Activated CD8-positive, alpha-beta T cell treated with anti-CD3 and anti-CD28 coated beads for 36 hours (primary cell): Measurements from ENCODE around the gene ACTL7B. TPM values are rescaled to one million over a fixed set of nuclear protein-coding genes. Genes with fewer than 3 reads are reported as not detected.

ENCODE experiments used
- ATAC-seq: fragments of 200-7000 bp; cut with Tn5 transposase; one replicate; pipeline ENCODE4 v1.10.0; 2021; ENCODE audit warnings: mild to moderate bottlenecking, moderate library complexity
- CTCF ChIA-PET: fragments of 350-600 bp; sonication (Branson Sonifier 250); formaldehyde crosslinking; loops from one replicate; lab custom pipeline; 2021; ENCODE audit warnings: antibody characterized with exemption; lab: Charles Lee
- POLR2A ChIA-PET: fragments of 350-600 bp; sonication (Branson Sonifier 250); formaldehyde crosslinking; loops from one replicate; lab custom pipeline; 2021; ENCODE audit warnings: antibody characterized with exemption; lab: Charles Lee
- DNase-seq: peaks from one replicate; pipeline ENCODE4 v3.0.0-alpha.2; 2020
- H3K27ac Mint-ChIP-seq: one replicate; pipeline ENCODE4 v1.8.0; 2021; ENCODE audit warnings: mild to moderate bottlenecking, mixed read lengths
- H3K27me3 Mint-ChIP-seq: one replicate; pipeline ENCODE4 v1.8.0; 2021; ENCODE audit warnings: mixed read lengths
- H3K36me3 Mint-ChIP-seq: one replicate; pipeline ENCODE4 v1.8.0; 2021; ENCODE audit warnings: low read depth, mixed read lengths
- H3K4me1 Mint-ChIP-seq: one replicate; pipeline ENCODE4 v1.8.0; 2021; ENCODE audit warnings: low read depth, mixed read lengths
- H3K4me3 Mint-ChIP-seq: one replicate; pipeline ENCODE4 v1.8.0; 2021; ENCODE audit warnings: mild to moderate bottlenecking, moderate library complexity, mixed read lengths
- H3K9me3 Mint-ChIP-seq: one replicate; pipeline ENCODE4 v1.8.0; 2021; ENCODE audit warnings: mixed read lengths
- CTCF ChIP-seq: fragments of 200-600 bp; IDR thresholded peaks from one replicate; pipeline ENCODE4 v1.8.0; 2022; ENCODE audit warnings: antibody characterized with exemption, mild to moderate bottlenecking
- intact Hi-C: fragments of 100-400 bp; cut with micrococcal nuclease; formaldehyde crosslinking; loops from one replicate; pipeline ENCODE4 v1.10.0; 2022
- total RNA-seq, 2 experiments: library from RNA; stranded (reverse); gene quantifications; one replicate each; pipeline ENCODE4 v1.2.3, GENCODE V29; 2021

Gene ACTL7B
- total RNA-seq, 2 experiments from 2014 or later, result not detected

DNA sequence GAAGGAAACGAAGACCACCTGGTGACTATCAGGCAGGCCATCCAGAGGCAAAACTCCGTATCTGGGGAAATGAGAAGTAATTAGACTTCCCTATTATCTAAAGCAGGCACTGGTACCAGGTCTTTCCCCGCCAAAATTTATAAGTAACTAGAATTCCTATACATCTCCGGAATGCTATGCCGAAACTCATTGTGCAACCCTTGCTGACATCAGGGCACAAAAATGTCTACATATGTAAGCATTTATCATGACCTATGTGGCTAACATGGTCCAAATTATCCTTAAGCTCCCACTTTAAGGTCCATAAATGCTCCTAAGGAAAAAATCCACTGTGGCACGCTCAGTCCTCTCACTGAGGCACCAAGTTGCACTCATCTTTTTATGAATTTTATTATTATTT, 17.8 kb downstream of the ACTL7B start:
- H3K27ac Mint-ChIP-seq, result no peak overlapping the region
- no peak for DNase-seq
- no peak for TF ChIP-seq CTCF
- peaks cover 7% of the 10 kb centered on the region for H3K4me1 Mint-ChIP-seq
- no peak overlapping the region for H3K4me3 Mint-ChIP-seq
- no peak for ATAC-seq
- intact Hi-C loops, result no loop called here
- CTCF ChIA-PET, result no interaction called here
- POLR2A ChIA-PET, result no interaction called here
- no peaks in the 10 kb centered on the region for H3K36me3 Mint-ChIP-seq
- H3K9me3 Mint-ChIP-seq, result no peaks in the 10 kb centered on the region
- H3K27me3 Mint-ChIP-seq, result no peaks in the 10 kb centered on the region

DNA sequence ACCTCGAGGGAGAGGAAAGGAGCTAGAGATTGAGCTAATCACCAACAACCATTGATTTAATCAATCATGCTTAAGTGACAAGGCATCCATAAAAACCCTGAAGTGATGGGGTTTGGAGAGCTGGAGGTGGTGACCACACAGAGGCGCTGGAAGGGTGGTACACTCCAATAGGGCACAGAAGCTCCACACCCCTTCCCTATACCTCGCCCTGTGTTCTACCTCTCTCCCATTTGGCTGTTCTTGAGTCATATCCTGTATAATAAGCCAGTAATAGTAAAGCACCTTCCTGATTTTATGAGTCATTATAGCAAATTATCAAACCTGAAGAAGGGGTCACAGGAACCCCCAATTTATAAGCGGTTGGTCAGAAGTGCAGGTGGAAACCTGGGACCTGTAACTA, 18.3 kb downstream of the ACTL7B start:
- Mint-ChIP-seq H3K27me3 (no peaks in the 10 kb centered on the region), H3K4me3 (no peak overlapping the region), H3K27ac (no peak overlapping the region), H3K9me3 (no peaks in the 10 kb centered on the region), H3K4me1 (peaks cover 3% of the 10 kb centered on the region), H3K36me3 (no peaks in the 10 kb centered on the region)
- POLR2A ChIA-PET, result no interaction called here
- intact Hi-C loops, result no loop called here
- CTCF ChIA-PET, result no interaction called here
- TF ChIP-seq CTCF, result no peak
- DNase-seq (no peak), ATAC-seq (no peak)

DNA sequence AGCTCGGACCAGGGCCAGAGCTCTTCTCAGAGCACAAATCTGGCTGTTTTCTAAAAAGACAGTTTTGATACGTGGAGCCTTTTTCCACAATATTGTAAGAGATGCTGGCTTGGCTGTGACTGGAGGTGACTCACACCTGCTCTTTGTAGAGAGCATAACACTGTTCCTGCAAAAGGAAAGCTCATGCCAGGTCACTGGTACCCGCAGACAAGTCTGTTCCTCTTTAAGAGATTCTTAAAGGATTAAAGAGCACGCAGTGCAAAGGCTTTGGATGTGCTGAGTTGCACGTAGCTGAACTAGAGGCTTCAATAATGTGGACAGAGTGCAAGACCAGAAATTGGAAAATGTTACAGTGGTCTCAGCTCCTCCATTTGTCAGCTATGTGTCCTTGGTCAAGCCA, 19.0 kb downstream of the ACTL7B start:
- CTCF ChIA-PET, result interaction anchor here (1.3 kb wide), 1 partner anchor 12 kb away, joined by 4 read pairs; no protein-coding TSS in a partner anchor
- POLR2A ChIA-PET, result interaction anchor here (0.7 kb wide), 1 partner anchor 21 kb away, joined by 3 read pairs; no protein-coding TSS in a partner anchor
- H3K4me3 Mint-ChIP-seq, result no peak overlapping the region
- ATAC-seq (no peak), DNase-seq (no peak)
- no peaks in the 10 kb centered on the region for H3K27me3 Mint-ChIP-seq
- H3K27ac Mint-ChIP-seq, result no peak overlapping the region
- no peaks in the 10 kb centered on the region for H3K9me3 Mint-ChIP-seq
- no peaks in the 10 kb centered on the region for H3K4me1 Mint-ChIP-seq
- H3K36me3 Mint-ChIP-seq, result no peaks in the 10 kb centered on the region
- no peak for TF ChIP-seq CTCF
- intact Hi-C loops, result no loop called here

DNA sequence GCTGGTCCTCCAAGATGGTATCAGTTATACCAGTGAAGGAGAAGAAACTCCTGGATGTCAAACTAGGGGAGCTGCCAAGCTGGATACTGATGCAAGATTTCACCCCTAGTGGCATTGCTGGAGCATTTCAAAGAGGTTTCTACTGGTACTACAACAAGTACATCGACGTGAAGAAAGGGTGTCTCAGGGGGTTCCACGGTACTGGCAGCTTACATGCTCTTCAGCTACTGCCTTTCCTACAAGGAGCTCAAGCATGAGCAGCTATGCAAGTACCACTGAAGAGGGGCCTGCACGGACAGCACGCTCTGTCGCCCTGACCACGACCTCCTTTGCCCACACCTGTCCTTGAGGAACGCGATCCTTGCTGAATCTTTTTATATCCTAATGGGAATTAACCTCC, 19.5 kb downstream of the ACTL7B start:
- DNase-seq (no peak), ATAC-seq (no peak)
- H3K9me3 Mint-ChIP-seq, result no peaks in the 10 kb centered on the region
- H3K4me1 Mint-ChIP-seq, result no peaks in the 10 kb centered on the region
- H3K36me3 Mint-ChIP-seq, result no peaks in the 10 kb centered on the region
- ChIA-PET CTCF (interaction anchor here (1.3 kb wide), 1 partner anchor 13 kb away, joined by 4 read pairs; no protein-coding TSS in a partner anchor), POLR2A (interaction anchor here (0.7 kb wide), 1 partner anchor 20 kb away, joined by 3 read pairs; no protein-coding TSS in a partner anchor)
- intact Hi-C loops, result no loop called here
- no peaks in the 10 kb centered on the region for H3K27me3 Mint-ChIP-seq
- H3K4me3 Mint-ChIP-seq, result no peak overlapping the region
- H3K27ac Mint-ChIP-seq, result no peak overlapping the region
- TF ChIP-seq CTCF, result no peak

DNA sequence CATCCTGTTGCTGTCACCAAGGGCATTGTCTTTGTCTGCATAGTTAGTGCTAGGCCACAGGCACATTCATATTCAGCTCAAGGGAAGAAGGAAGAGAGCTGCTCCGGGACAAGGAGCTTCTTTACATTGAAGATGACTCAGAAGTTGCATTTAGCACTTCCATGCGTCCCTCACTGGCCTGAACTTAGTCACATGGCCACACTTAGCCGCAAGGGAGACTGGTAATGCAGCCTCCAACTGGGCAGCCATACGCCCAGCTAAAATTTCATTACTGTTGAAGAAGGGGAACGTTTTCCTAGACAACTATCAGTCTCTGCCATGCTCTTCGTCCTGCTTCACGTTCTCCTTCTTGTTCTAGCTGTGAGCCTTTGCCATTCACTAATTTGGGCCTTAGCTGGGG, 20.0 kb downstream of the ACTL7B start:
- POLR2A ChIA-PET, result no interaction called here
- Mint-ChIP-seq H3K4me1 (no peaks in the 10 kb centered on the region), H3K4me3 (no peak overlapping the region)

More for the DNA sequence above, 20.0 kb downstream of the ACTL7B start:
- ATAC-seq, result no peak
- H3K27me3 Mint-ChIP-seq, result no peaks in the 10 kb centered on the region
- no peaks in the 10 kb centered on the region for H3K9me3 Mint-ChIP-seq
- TF ChIP-seq CTCF, result no peak
- H3K36me3 Mint-ChIP-seq, result no peaks in the 10 kb centered on the region
- no peak overlapping the region for H3K27ac Mint-ChIP-seq
- DNase-seq, result no peak
- CTCF ChIA-PET, result interaction anchor here (1.3 kb wide), 1 partner anchor 13 kb away, joined by 4 read pairs; no protein-coding TSS in a partner anchor
- intact Hi-C loops, result no loop called here
